ENCODE measurements around the gene FRAS1.
A peak's percentile ranks its signal among the peaks of the same experiment; 100 is the strongest.
"Not testable (repeated sequence)": the region's sequence is repeated elsewhere in the genome, so short reads cannot be mapped to it uniquely, and the experiment has no call there.

FRAS1 gene

GRCh38 chr4:78292341-78292740 is 235.2 kb downstream of the FRAS1 start:
- no peak for DNase-seq

GRCh38 chr4:78292856-78293255 is 235.7 kb downstream of the FRAS1 start:
- no peak for DNase-seq

GRCh38 chr4:78293348-78293747 is 236.2 kb downstream of the FRAS1 start:
- DNase-seq, result peak; percentile 5

GRCh38 chr4:78293821-78294301 is 236.7 kb downstream of the FRAS1 start:
- DNase-seq, result peak; percentile 74

- DNase-seq, result no peak
These were observed 239.1 kb downstream of the FRAS1 start for GRCh38 chr4:78296261-78296660.

- no peak for DNase-seq
These were observed 240.1 kb downstream of the FRAS1 start for GRCh38 chr4:78297116-78297800.

GRCh38 chr4:78298618-78299017 is 241.5 kb downstream of the FRAS1 start:
- DNase-seq, result peak; percentile 54

- no peak for DNase-seq
These were observed 242.4 kb downstream of the FRAS1 start for GRCh38 chr4:78299565-78299972.

GRCh38 chr4:78307263-78307662 is 250.1 kb downstream of the FRAS1 start:
- DNase-seq, result not testable (repeated sequence)

- no peak for DNase-seq
These were observed 251.4 kb downstream of the FRAS1 start for GRCh38 chr4:78308517-78308916.

GRCh38 chr4:78309352-78309751 is 252.2 kb downstream of the FRAS1 start:
- no peak for DNase-seq

GRCh38 chr4:78310007-78310739 is 253.1 kb downstream of the FRAS1 start:
- DNase-seq, result peak; percentile 25

GRCh38 chr4:78310740-78311115 is 253.6 kb downstream of the FRAS1 start:
- no peak for DNase-seq

- DNase-seq, result peak; percentile 5
These were observed 254.2 kb downstream of the FRAS1 start for GRCh38 chr4:78311306-78311705.

GRCh38 chr4:78312989-78313753 is 256.0 kb downstream of the FRAS1 start:
- no peak for DNase-seq

- no peak for DNase-seq
These were observed 256.6 kb downstream of the FRAS1 start for GRCh38 chr4:78313754-78314120.

- DNase-seq, result no peak
These were observed 261.0 kb downstream of the FRAS1 start for GRCh38 chr4:78318126-78318525.

GRCh38 chr4:78320349-78320935 is 263.3 kb downstream of the FRAS1 start:
- no peak for DNase-seq

GRCh38 chr4:78322032-78322431 is 264.9 kb downstream of the FRAS1 start:
- no peak for DNase-seq

- no peak for DNase-seq
These were observed 266.3 kb downstream of the FRAS1 start for GRCh38 chr4:78323439-78323838.

- DNase-seq, result no peak
These were observed 267.5 kb downstream of the FRAS1 start for GRCh38 chr4:78324625-78325024.

GRCh38 chr4:78325271-78326157 is 268.4 kb downstream of the FRAS1 start:
- no peak for DNase-seq

All from HCEC 1CT (cell line).